ENCODE results near the gene HECTD4. TPM values are rescaled to one million over a fixed set of nuclear protein-coding genes. Genes with fewer than 3 reads are reported as not detected.

HECTD4 gene
- polyA plus RNA-seq, 1 donor from 2014 or later = 15.8 TPM

DNA sequence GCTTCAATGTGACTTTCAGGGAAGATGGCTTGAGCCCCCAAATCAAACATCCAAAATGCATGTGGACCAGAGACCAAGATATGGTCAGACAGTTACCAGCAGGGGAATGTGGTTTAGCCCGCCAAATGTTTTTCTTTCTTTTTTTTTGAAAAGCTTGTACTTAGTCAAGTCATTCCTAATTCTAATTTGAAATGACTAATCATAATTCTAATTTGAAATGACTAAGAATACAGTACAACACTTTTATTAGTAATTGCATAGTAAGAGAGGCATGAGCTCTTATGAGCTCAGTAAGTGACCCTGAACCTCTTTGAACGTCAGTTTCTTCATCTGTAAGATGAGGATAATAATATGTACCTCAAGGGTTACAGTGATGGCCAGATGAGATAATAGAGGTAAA is 72.4 kb downstream of the HECTD4 start:
- H3K9me3 ChIP-seq (ENCODE audit: low read length) = no peaks in the 10 kb centered on the region
- no peaks in the 10 kb centered on the region for H4K20me1 ChIP-seq (ENCODE audit: insufficient read depth)
- H3K27ac ChIP-seq (ENCODE audit: low read length) = no peak overlapping the region
- TF ChIP-seq POLR2AphosphoS5 (IDR thresholded peaks at IDR 0.05) (no peak), EP300 (conservative IDR thresholded peaks at IDR 0.05; ENCODE audit: poor library complexity, severe bottlenecking) (no peak), EZH2 (IDR thresholded peaks at IDR 0.05; ENCODE audit: borderline replicate concordance, insufficient read depth, low read length, poor library complexity, severe bottlenecking) (no peak), TAF1 (IDR thresholded peaks at IDR 0.05; ENCODE audit: low read depth) (no peak), SMC3 (conservative IDR thresholded peaks at IDR 0.05; ENCODE audit: poor library complexity) (no peak)
- TF ChIP-seq, protein P1, sequence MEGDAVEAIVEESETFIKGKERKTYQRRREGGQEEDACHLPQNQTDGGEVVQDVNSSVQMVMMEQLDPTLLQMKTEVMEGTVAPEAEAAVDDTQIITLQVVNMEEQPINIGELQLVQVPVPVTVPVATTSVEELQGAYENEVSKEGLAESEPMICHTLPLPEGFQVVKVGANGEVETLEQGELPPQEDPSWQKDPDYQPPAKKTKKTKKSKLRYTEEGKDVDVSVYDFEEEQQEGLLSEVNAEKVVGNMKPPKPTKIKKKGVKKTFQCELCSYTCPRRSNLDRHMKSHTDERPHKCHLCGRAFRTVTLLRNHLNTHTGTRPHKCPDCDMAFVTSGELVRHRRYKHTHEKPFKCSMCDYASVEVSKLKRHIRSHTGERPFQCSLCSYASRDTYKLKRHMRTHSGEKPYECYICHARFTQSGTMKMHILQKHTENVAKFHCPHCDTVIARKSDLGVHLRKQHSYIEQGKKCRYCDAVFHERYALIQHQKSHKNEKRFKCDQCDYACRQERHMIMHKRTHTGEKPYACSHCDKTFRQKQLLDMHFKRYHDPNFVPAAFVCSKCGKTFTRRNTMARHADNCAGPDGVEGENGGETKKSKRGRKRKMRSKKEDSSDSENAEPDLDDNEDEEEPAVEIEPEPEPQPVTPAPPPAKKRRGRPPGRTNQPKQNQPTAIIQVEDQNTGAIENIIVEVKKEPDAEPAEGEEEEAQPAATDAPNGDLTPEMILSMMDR (IDR thresholded peaks at IDR 0.05; ENCODE audit: poor library complexity, severe bottlenecking) = no peak
- TF ChIP-seq, protein P2, sequence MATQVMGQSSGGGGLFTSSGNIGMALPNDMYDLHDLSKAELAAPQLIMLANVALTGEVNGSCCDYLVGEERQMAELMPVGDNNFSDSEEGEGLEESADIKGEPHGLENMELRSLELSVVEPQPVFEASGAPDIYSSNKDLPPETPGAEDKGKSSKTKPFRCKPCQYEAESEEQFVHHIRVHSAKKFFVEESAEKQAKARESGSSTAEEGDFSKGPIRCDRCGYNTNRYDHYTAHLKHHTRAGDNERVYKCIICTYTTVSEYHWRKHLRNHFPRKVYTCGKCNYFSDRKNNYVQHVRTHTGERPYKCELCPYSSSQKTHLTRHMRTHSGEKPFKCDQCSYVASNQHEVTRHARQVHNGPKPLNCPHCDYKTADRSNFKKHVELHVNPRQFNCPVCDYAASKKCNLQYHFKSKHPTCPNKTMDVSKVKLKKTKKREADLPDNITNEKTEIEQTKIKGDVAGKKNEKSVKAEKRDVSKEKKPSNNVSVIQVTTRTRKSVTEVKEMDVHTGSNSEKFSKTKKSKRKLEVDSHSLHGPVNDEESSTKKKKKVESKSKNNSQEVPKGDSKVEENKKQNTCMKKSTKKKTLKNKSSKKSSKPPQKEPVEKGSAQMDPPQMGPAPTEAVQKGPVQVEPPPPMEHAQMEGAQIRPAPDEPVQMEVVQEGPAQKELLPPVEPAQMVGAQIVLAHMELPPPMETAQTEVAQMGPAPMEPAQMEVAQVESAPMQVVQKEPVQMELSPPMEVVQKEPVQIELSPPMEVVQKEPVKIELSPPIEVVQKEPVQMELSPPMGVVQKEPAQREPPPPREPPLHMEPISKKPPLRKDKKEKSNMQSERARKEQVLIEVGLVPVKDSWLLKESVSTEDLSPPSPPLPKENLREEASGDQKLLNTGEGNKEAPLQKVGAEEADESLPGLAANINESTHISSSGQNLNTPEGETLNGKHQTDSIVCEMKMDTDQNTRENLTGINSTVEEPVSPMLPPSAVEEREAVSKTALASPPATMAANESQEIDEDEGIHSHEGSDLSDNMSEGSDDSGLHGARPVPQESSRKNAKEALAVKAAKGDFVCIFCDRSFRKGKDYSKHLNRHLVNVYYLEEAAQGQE (IDR thresholded peaks at IDR 0.05; ENCODE audit: borderline replicate concordance) = no peak
- no peak overlapping the region for H3K4me3 ChIP-seq (ENCODE audit: low read length)
- no peaks in the 10 kb centered on the region for H3F3A ChIP-seq (ENCODE audit: insufficient read depth, low read length, poor library complexity, severe bottlenecking)
- peaks cover 7% of the 10 kb centered on the region for H3K36me3 ChIP-seq (ENCODE audit: insufficient read depth, low read length)
- H3K9ac ChIP-seq (ENCODE audit: low read length) = no peak overlapping the region
- H2AFZ ChIP-seq (ENCODE audit: low read depth, low read length) = no peak overlapping the region
- H3K79me2 ChIP-seq (replicated peaks; ENCODE audit: insufficient read depth, low read length) = peaks cover 4% of the 10 kb centered on the region
- no peak overlapping the region for H3K4me2 ChIP-seq (ENCODE audit: low read length)
- H3K9me2 ChIP-seq (ENCODE audit: insufficient read depth, low read length) = no peaks in the 10 kb centered on the region
- no peaks in the 10 kb centered on the region for H3K27me3 ChIP-seq (ENCODE audit: insufficient read depth, low read depth, low read length)

- H3K4me2 ChIP-seq (ENCODE audit: low read length) = no peak overlapping the region
- H3K9ac ChIP-seq (ENCODE audit: low read length) = no peak overlapping the region
- no peaks in the 10 kb centered on the region for H3K79me2 ChIP-seq (replicated peaks; ENCODE audit: insufficient read depth, low read length)
- no peak for TF ChIP-seq RAD21 (conservative IDR thresholded peaks at IDR 0.05)
- TF ChIP-seq EP300 (conservative IDR thresholded peaks at IDR 0.05; ENCODE audit: poor library complexity, severe bottlenecking) = no peak
- TF ChIP-seq TAF1 (IDR thresholded peaks at IDR 0.05; ENCODE audit: low read depth) = no peak
- TF ChIP-seq MXI1 (conservative IDR thresholded peaks at IDR 0.05; ENCODE audit: poor library complexity, severe bottlenecking) = no peak
- TF ChIP-seq, protein P1 (IDR thresholded peaks at IDR 0.05; ENCODE audit: poor library complexity, severe bottlenecking) = no peak
- TF ChIP-seq SMC3 (conservative IDR thresholded peaks at IDR 0.05; ENCODE audit: poor library complexity) = no peak
- TF ChIP-seq POLR2AphosphoS5 (IDR thresholded peaks at IDR 0.05) = no peak
- TF ChIP-seq, protein P2 (IDR thresholded peaks at IDR 0.05; ENCODE audit: borderline replicate concordance) = no peak
- TF ChIP-seq EZH2 (IDR thresholded peaks at IDR 0.05; ENCODE audit: borderline replicate concordance, insufficient read depth, low read length, poor library complexity, severe bottlenecking) = no peak
- no peaks in the 10 kb centered on the region for H4K20me1 ChIP-seq (ENCODE audit: insufficient read depth)
- no peaks in the 10 kb centered on the region for H3F3A ChIP-seq (ENCODE audit: insufficient read depth, low read length, poor library complexity, severe bottlenecking)
- no peaks in the 10 kb centered on the region for H3K27me3 ChIP-seq (ENCODE audit: insufficient read depth, low read depth, low read length)
- H3K9me2 ChIP-seq (ENCODE audit: insufficient read depth, low read length) = no peaks in the 10 kb centered on the region
- H3K27ac ChIP-seq (ENCODE audit: low read length) = no peak overlapping the region
- H3K9me3 ChIP-seq (ENCODE audit: low read length) = no peaks in the 10 kb centered on the region
- peaks cover 7% of the 10 kb centered on the region for H3K36me3 ChIP-seq (ENCODE audit: insufficient read depth, low read length)
- no peak overlapping the region for H3K4me3 ChIP-seq (ENCODE audit: low read length)
- no peak overlapping the region for H2AFZ ChIP-seq (ENCODE audit: low read depth, low read length)
These were observed 73.6 kb downstream of the HECTD4 start for GRCh38 chr12:112308652-112309051.

Data from neural cell (in vitro differentiated cells).